ENCODE data around the gene RBM7.

The RBM7 gene

DNA sequence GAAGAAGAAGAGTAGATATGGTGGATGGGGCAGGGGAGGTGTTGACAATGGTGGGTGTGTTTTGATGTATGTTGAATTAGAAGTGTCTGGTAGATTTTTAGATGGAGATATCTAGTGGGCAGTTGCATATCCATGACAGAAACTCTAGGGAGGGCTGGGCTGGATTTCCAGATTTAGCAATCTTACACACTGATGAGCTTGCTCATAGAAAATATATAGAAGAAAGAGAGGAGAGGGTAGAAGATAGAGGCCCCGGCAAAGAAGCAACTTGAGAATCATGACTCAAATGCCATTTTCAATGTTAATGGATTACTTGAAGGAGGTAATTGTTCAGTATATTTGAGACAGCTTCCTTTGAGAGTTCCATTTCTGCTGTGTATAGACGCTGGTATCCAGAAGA, 47.0 kb downstream of the RBM7 start:
- Mint-ChIP-seq H3K9me3 (no peaks in the 10 kb centered on the region), H3K4me1 (ENCODE audit: low read depth in 2 of 2) (peaks cover 5 to 6% of the 10 kb centered on the region in 2 donors), H3K4me3 (no peak overlapping the region), H3K27me3 (no peaks in the 10 kb centered on the region), H3K27ac (no peak overlapping the region), H3K36me3 (ENCODE audit: insufficient read depth) (peaks cover 15% of the 10 kb centered on the region)
- DNase-seq (no peak), ATAC-seq (replicated peaks) (no peak)

DNA sequence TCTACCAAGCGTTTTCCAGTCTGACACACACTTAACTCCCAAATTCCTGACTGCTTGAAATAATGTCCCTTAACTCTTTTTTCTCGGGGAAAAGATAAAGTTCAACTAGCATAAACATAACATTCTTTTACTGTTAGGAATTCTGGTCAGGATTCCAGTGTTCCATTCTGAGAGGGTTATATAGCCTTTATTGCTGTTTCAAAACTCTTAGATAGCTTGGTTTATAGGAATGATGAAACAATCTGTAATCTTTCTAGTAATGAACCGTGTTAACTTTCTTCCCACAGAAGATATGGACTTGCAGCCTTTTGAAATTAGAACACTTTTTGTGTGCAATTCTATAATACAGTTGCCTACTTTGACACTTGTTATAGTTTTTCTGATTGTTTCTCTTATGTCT, 47.4 kb downstream of the RBM7 start:
- peaks cover 5 to 6% of the 10 kb centered on the region in 2 donors for H3K4me1 Mint-ChIP-seq (ENCODE audit: low read depth in 2 of 2)
- DNase-seq (no peak), ATAC-seq (replicated peaks) (no peak)
- no peaks in the 10 kb centered on the region for H3K9me3 Mint-ChIP-seq
- H3K36me3 Mint-ChIP-seq (ENCODE audit: insufficient read depth) = peaks cover 15% of the 10 kb centered on the region
- no peaks in the 10 kb centered on the region for H3K27me3 Mint-ChIP-seq
- no peak overlapping the region for H3K27ac Mint-ChIP-seq
- H3K4me3 Mint-ChIP-seq = no peak overlapping the region

DNA sequence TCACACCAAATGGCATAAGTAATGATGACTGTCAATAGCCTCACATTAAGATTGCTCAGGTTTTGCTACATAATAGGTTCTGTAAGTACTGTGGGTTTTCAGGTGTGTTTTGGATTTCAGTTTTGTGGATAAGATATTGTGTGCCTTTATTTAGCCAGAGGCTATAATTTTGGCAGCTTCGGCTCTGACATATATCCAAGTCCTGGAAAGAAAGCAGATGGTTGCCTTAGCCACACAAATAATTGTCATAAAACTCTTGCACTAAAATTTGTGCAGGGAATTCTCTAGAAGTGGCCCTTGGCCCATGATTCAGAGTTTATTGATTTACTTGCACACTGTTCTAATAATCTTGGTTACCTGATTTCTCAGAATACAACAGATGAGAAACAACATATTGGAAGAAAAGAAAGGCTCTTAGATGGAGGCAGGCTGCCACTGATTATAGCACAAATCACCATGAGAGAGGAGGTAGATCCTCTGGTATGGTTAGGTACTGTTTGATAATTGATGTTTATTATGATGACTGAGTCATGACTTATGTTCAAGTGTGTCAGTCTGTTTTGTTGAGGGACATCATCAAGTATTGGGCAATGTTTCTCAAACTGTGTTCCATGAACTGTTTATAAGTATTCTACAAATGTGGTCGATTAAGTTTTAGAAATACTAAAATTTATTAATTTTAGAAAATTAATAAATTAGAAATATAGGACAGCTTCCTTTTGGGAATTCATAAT, 48.5 kb downstream of the RBM7 start:
- Mint-ChIP-seq H3K4me1 (ENCODE audit: low read depth in 2 of 2) (peaks cover 5 to 6% of the 10 kb centered on the region in 2 donors), H3K27ac (no peak overlapping the region), H3K36me3 (ENCODE audit: insufficient read depth) (peaks cover 15% of the 10 kb centered on the region), H3K4me3 (no peak overlapping the region), H3K9me3 (no peaks in the 10 kb centered on the region), H3K27me3 (no peaks in the 10 kb centered on the region)
- no peak for ATAC-seq (replicated peaks)
- no peak for DNase-seq

GRCh38 chr11:114449845-114450244, 49.4 kb downstream of the RBM7 start:
- Mint-ChIP-seq H3K4me3 (no peak overlapping the region), H3K4me1 (ENCODE audit: low read depth in 2 of 2) (peaks cover 5 to 6% of the 10 kb centered on the region in 2 donors), H3K9me3 (no peaks in the 10 kb centered on the region), H3K36me3 (ENCODE audit: insufficient read depth) (peaks cover 15% of the 10 kb centered on the region), H3K27me3 (no peaks in the 10 kb centered on the region), H3K27ac (no peak overlapping the region)
- no peak for DNase-seq
- no peak for ATAC-seq (replicated peaks)

DNA sequence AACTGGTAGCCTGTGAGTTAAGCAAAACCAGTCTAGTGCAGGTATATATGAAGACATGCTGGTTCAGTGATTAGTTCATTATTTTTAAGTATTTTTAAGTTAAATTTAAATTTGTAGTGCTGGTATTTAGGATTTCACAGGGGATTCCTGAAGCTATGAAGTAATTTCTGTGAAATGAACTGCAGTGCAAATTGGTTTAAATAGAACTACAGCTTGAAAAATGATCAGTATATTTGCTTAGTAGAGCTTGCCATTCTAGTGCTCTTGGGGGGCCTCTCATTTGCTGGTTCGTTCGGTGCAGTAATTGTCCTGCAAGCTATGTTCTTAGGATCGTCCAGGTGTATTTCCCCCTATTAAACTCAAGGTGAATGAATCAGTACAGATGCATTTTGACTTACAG, 51.9 kb downstream of the RBM7 start:
- Mint-ChIP-seq H3K36me3 (ENCODE audit: insufficient read depth) (peaks cover 11% of the 10 kb centered on the region), H3K9me3 (no peaks in the 10 kb centered on the region), H3K4me1 (ENCODE audit: low read depth in 2 of 2) (peaks cover 0 to 1% of the 10 kb centered on the region in 2 donors), H3K27me3 (no peaks in the 10 kb centered on the region), H3K27ac (no peak overlapping the region), H3K4me3 (no peak overlapping the region)
- ATAC-seq (replicated peaks) (no peak), DNase-seq (no peak)

All from effector memory CD8-positive, alpha-beta T cell (primary cell).